HG03521 (cell line): Measurements from ENCODE around the gene C6orf47.

Experiments
- ATAC-seq: cut with Tn5 transposase; IDR thresholded peaks from one replicate; pipeline ENCODE4 v1.9.1; 2021; ENCODE audit warnings: mild to moderate bottlenecking, moderate library complexity; ENCODE audit not compliant: unreplicated experiment

The C6orf47 gene

GRCh38 chr6:31661262-31662123 lies 915 bp upstream of the C6orf47 start:
- no peak for ATAC-seq

GRCh38 chr6:31659649-31660380 lies 763 bp downstream of the C6orf47 start:
- ATAC-seq: no peak

- no peak for ATAC-seq
Observed at GRCh38 chr6:31658983-31659648, 1.5 kb downstream of the C6orf47 start.

GRCh38 chr6:31658158-31658688 lies 2.4 kb downstream of the C6orf47 start:
- ATAC-seq: no peak

GRCh38 chr6:31657406-31658157 lies 3.0 kb downstream of the C6orf47 start:
- ATAC-seq: no peak

- no peak for ATAC-seq
Observed at GRCh38 chr6:31655349-31656237, 5.0 kb downstream of the C6orf47 start, which contains the start of gene APOM. Gene APOM (plus strand): TSS chr6:31655894. CDS start chr6:31655967, 73 bp downstream.

- no peak for ATAC-seq
Observed at GRCh38 chr6:31654574-31655348, 5.8 kb downstream of the C6orf47 start.

- peak; percentile 51 for ATAC-seq
Observed at GRCh38 chr6:31652925-31653724, 7.5 kb downstream of the C6orf47 start.

- ATAC-seq: peak; percentile 8
Observed at GRCh38 chr6:31651602-31652191, 8.9 kb downstream of the C6orf47 start.

- ATAC-seq: no peak
Observed at GRCh38 chr6:31645325-31645724, 15.3 kb downstream of the C6orf47 start.

- ATAC-seq: no peak
Observed at GRCh38 chr6:31643818-31644454, 16.6 kb downstream of the C6orf47 start.

- ATAC-seq: no peak
Observed at GRCh38 chr6:31642798-31643570, 17.6 kb downstream of the C6orf47 start.

- no peak for ATAC-seq
Observed at GRCh38 chr6:31641370-31641769, 19.2 kb downstream of the C6orf47 start.

- ATAC-seq: no peak
Observed at GRCh38 chr6:31640612-31641011, 20.0 kb downstream of the C6orf47 start.

GRCh38 chr6:31639449-31639861 lies 21.1 kb downstream of the C6orf47 start:
- no peak for ATAC-seq

GRCh38 chr6:31639043-31639442 lies 21.5 kb downstream of the C6orf47 start:
- no peak for ATAC-seq
